ENCODE measurements around the gene HACL1.
"Not testable (repeated sequence)": the region's sequence is repeated elsewhere in the genome, so short reads cannot be mapped to it uniquely, and the experiment has no call there.

The HACL1 gene

GRCh38 chr3:15549846-15550245, 51.5 kb downstream of the HACL1 start:
- DNase-seq (ENCODE audit: low spot score): no peak
- no peak for TF ChIP-seq CTCF (IDR thresholded peaks at IDR 0.05; ENCODE audit: extremely low read depth, insufficient read depth, missing control alignments)
- in situ Hi-C loops (cut with MboI; ENCODE audit: low pct_unique_long_range_greater_than_20kb, low sequenced_read_pairs, unreplicated experiment): loop anchor here (25.0 kb wide), 1 partner anchor 288 kb away; no protein-coding TSS in a partner anchor

GRCh38 chr3:15542614-15543013, 58.8 kb downstream of the HACL1 start:
- in situ Hi-C loops (cut with MboI; ENCODE audit: low pct_unique_long_range_greater_than_20kb, low sequenced_read_pairs, unreplicated experiment): no loop called here
- no peak for TF ChIP-seq CTCF (IDR thresholded peaks at IDR 0.05; ENCODE audit: extremely low read depth, insufficient read depth, missing control alignments)
- no peak for DNase-seq (ENCODE audit: low spot score)

- in situ Hi-C loops (cut with MboI; ENCODE audit: low pct_unique_long_range_greater_than_20kb, low sequenced_read_pairs, unreplicated experiment): no loop called here
- no peak for TF ChIP-seq CTCF (IDR thresholded peaks at IDR 0.05; ENCODE audit: extremely low read depth, insufficient read depth, missing control alignments)
- no peak for DNase-seq (ENCODE audit: low spot score)
Observed at GRCh38 chr3:15541371-15541770, 60.0 kb downstream of the HACL1 start.

GRCh38 chr3:15539066-15539465, 62.3 kb downstream of the HACL1 start:
- no peak for TF ChIP-seq CTCF (IDR thresholded peaks at IDR 0.05; ENCODE audit: extremely low read depth, insufficient read depth, missing control alignments)
- in situ Hi-C loops (cut with MboI; ENCODE audit: low pct_unique_long_range_greater_than_20kb, low sequenced_read_pairs, unreplicated experiment): no loop called here
- no peak for DNase-seq (ENCODE audit: low spot score)

GRCh38 chr3:15538345-15538744, 63.0 kb downstream of the HACL1 start:
- no peak for DNase-seq (ENCODE audit: low spot score)
- TF ChIP-seq CTCF (IDR thresholded peaks at IDR 0.05; ENCODE audit: extremely low read depth, insufficient read depth, missing control alignments): no peak
- in situ Hi-C loops (cut with MboI; ENCODE audit: low pct_unique_long_range_greater_than_20kb, low sequenced_read_pairs, unreplicated experiment): no loop called here

GRCh38 chr3:15536856-15537255, 64.5 kb downstream of the HACL1 start:
- in situ Hi-C loops (cut with MboI; ENCODE audit: low pct_unique_long_range_greater_than_20kb, low sequenced_read_pairs, unreplicated experiment): no loop called here
- DNase-seq (ENCODE audit: low spot score): no peak
- no peak for TF ChIP-seq CTCF (IDR thresholded peaks at IDR 0.05; ENCODE audit: extremely low read depth, insufficient read depth, missing control alignments)

- no peak for TF ChIP-seq CTCF (IDR thresholded peaks at IDR 0.05; ENCODE audit: extremely low read depth, insufficient read depth, missing control alignments)
- DNase-seq (ENCODE audit: low spot score): no peak
- in situ Hi-C loops (cut with MboI; ENCODE audit: low pct_unique_long_range_greater_than_20kb, low sequenced_read_pairs, unreplicated experiment): no loop called here
Observed at GRCh38 chr3:15535732-15536131, 65.6 kb downstream of the HACL1 start.

GRCh38 chr3:15532614-15533013, 68.8 kb downstream of the HACL1 start:
- DNase-seq (ENCODE audit: low spot score): not testable (repeated sequence)

More at GRCh38 chr3:15532614-15533013, 68.8 kb downstream of the HACL1 start:
- in situ Hi-C loops (cut with MboI; ENCODE audit: low pct_unique_long_range_greater_than_20kb, low sequenced_read_pairs, unreplicated experiment): not testable (repeated sequence)
